Measurements from ENCODE around the gene ANO9.

- TF ChIP-seq CTCF (IDR thresholded peaks at IDR 0.05) (no peak), POLR2A (IDR thresholded peaks at IDR 0.05) (no peak), EP300 (IDR thresholded peaks at IDR 0.05) (no peak)
Measured at GRCh38 chr11:407651-408123, 34.1 kb downstream of the ANO9 start.

Data from stomach (tissue), 4 donors.